HG02884 (cell line): ENCODE results near the gene CFD.
"Not testable (repeated sequence)": the region's sequence is repeated elsewhere in the genome, so short reads cannot be mapped to it uniquely, and the experiment has no call there.

Experiments used
- ATAC-seq: cut with Tn5 transposase; IDR thresholded peaks from one replicate; pipeline ENCODE4 v1.9.1; 2021; ENCODE audit warnings: mild to moderate bottlenecking, moderate library complexity; ENCODE audit not compliant: unreplicated experiment

The CFD gene

DNA sequence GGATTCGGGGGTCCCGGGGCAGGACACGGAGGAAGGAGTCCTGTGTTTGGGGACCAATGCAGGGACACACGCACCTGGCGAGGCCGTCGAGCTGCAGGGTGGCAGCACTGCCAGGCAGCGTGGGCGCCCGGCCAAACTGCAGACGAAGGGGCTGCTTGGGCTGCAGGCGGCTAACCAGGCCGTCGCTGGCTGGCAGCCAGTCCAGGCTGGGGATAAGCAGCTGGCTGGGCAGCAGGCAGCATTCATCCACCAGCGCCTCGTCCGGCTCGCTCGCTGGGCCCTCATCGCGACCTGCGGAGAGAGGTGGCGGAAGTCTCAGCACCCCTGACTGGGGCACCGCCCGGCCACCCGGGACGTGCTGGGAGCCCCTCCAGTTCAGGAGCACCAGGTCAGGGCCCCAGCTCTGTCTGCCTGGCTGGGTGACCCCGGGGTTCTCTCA is 11.5 kb downstream of the CFD start:
- no peak for ATAC-seq

GRCh38 chr19:871446-872265 is 12.2 kb downstream of the CFD start:
- no peak for ATAC-seq

- no peak for ATAC-seq
Observed at GRCh38 chr19:872266-872951, 12.9 kb downstream of the CFD start.

GRCh38 chr19:873084-873483 is 13.6 kb downstream of the CFD start:
- no peak for ATAC-seq

- ATAC-seq = no peak
Observed at GRCh38 chr19:873561-874041, 14.1 kb downstream of the CFD start.

- ATAC-seq = no peak
Observed at GRCh38 chr19:875265-875879, 15.9 kb downstream of the CFD start.

- no peak for ATAC-seq
Observed at GRCh38 chr19:876089-876488, 16.6 kb downstream of the CFD start.

- no peak for ATAC-seq
Observed at GRCh38 chr19:876780-877314, 17.4 kb downstream of the CFD start.

GRCh38 chr19:877992-878660 is 18.7 kb downstream of the CFD start:
- not testable (repeated sequence) for ATAC-seq

- not testable (repeated sequence) for ATAC-seq
Observed at GRCh38 chr19:878751-879561, 19.5 kb downstream of the CFD start.

GRCh38 chr19:879711-880438 is 20.4 kb downstream of the CFD start:
- no peak for ATAC-seq

DNA sequence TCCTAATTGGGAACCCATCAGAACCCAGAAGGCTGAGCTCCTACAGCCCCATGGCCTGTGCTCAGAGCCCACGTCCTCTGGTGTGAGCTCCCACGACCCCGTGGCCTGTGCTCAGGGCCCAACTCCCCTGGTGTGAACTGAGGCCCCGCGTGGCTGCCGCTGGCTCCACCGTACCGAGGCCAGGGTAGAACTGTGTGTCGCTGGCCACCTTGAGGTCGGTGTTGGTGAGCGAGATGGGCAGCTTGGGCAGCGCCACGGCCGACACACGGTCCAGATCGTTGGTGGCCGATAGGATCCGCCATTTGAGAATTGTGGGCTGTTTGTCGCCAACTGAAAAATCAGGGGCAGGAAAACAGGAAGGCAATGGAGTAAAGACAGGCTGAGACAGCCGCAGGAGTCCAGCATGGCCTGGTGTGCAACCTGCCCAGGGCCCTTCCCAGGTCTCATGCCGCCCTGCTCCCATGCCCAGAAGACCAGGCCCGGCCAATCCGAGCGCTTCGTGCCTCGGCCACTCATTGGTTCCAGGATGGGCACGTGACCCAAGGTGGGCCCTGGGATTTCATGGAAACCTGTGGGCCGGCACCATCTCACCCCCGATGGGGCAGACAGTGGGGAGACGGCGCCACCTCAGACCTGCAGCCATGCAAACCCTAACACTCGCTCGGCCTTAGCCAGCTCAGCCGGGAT is 22.1 kb downstream of the CFD start:
- ATAC-seq = no peak

DNA sequence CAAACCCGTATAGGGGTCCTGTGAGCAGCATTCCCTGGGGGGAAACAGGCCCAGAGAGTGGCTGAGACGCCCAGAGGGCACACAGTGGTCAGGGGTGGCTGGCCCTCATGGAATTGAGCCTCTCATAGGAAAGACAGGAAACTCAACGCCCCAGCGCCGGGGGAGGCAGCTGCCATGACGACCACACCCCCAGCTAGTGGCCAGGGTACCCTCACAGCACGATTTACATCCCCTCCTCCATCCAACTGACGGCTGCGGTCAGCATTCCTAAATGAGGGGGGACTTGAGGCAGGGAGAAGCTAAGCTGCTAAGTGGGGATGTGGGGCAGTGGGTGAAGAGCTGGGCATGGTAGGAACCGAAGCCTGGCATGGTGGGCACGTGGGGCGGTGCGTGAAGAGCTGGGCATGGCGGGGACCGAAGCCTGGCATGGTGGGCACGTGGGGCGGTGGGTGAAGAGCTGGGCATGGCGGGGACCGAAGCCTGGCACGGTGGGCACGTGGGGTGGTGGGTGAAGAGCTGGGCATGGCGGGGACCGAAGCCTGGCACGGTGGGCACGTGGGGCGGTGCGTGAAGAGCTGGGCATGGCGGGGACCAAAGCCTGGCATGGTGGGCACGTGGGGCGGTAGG is 23.5 kb downstream of the CFD start:
- ATAC-seq = no peak

GRCh38 chr19:883661-884211 is 24.3 kb downstream of the CFD start:
- no peak for ATAC-seq

DNA sequence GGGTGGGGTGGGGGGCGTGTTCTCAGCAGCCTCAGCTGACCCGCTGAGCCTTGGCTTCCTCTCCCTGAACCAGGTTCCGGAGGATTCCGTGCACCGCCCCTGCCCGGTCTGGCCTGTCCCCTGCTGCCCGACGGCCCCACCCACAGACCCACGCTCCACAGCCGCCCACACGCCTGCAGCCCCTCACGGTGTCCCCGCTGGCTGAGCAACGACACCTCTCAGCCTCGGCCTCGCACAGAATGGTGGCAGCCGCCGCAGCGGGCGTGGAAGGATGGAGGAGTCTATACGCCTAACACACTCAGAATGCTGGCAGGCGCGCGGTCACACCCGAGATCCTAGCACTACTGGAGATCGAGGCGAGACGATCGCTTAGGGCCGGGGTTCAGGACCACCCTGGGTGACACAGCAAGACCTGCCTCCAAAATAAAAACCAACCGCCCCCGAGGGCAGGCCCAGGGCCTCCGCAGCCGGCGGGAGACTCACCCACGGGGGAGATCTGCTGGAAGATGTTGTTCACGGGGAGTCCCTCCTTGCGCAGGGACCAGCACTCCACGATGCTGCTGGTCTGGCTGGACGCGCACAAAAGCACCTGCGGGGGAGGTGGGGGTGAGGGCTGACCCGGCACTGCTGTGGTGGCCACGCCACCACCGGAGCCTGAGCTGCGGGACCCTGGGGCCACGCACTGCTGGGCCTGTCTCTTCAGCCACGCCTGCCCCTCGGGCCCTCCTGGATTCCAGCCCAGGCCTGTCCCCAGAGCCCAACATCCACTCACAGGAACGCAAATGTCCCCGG is 25.2 kb downstream of the CFD start:
- no peak for ATAC-seq

DNA sequence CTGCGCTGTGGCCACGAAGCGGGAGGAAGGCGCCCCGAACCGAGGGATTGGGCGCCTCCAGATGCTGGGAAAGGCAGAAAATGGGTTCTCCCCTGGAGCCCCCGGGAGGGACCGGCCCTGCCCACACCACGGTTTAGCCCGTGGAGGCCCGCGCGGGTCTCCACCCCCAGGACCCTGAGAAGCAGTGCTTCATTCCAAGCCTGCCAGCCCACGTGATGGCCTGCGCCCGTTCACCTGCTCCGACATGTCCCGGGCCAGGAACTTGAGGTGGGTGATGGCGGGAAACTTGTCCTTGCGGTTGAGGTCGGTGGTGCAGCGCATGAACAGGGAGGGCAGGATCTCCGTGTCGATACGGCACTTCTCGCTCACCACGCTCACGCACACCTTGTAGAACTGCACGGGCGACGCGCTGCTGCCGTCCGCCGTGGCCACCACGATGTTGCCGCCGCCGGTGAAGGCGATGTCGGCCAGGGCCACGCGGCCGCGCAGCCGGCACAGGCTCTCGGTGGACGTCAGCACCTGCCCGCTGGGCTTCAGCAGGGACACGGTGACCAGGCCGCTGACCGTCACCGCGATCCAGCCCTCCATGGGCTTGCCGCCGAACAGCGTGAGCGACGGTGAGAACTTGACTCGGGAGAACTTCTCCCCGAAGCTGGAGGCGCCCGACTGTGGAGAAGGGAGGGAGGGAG is 26.2 kb downstream of the CFD start:
- ATAC-seq = no peak

GRCh38 chr19:887072-887471 is 27.6 kb downstream of the CFD start:
- ATAC-seq = no peak
